ENCODE measurements around the gene PRCP.

PRCP gene

DNA sequence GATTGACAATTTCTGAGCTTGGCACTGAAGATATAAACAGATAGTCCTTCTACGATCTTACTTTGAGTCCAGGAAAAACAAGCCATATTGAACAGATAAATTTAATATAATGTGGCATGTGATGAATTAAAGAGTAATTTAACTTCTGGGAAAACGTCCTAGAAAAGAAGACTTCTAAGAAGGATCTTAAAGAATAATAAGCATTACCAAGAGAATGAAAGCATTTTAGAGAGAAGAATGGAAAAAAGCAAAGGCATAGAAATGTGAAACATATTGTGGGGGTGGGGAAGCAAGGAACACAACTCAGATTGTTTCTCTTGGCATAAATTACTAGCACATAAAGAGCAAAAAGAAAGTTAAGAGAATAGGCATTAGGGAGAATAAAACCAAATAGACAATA is 6.7 kb upstream of the PRCP start:
- no peak for DNase-seq

DNA sequence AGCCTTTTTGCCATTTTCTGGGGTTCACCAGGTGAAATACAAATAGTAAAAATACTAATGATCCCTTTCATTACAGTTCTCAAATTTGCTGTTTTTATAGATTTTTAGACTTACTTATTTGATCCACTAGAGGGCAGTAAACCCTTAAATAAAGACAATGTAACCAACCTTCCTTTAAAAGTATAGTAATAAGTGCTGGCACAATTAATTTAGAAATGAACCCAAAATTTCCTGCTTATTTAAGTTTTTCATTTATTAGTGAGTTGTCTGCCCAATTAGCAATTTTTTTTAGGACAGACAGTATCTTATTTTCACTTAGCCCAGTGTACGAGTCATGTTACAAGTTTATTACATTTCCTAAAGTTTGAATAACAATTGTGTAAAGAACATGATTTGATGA is 6.0 kb upstream of the PRCP start:
- DNase-seq = no peak

DNA sequence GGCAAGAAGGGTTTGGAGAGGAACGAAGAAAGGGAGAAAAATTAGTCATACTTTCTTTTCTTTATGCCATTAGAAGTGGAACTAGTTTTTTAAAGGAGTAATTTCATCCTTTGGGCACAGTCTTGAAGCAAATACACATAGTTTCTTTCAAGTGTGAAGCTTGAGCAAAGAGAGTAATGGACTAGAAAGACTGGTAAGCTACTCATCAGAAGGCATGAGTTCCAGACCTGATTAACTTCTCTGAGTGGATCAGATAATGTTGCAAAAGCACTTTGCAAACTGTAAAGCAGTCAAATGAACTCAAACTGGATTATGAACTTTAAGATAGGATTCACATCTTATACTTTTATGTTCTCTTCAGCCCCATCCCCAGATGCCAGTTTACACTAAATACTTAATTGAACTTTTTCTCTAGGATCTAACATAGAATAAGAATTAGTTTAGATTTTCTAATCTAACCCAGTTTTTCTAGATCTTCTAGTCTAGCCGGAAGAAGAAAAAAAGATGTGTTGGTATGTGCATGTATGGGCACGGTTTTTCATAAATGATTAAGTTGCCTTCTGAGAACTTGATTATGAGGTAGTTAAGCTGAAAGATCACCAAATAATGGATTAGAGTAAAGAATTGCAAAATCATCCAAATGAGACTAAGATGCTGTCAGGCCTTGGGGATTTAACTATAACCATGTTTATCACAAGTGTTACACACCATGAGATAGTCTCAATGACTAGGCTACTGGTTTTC is 3.8 kb upstream of the PRCP start:
- no peak for DNase-seq

- no peak for DNase-seq
These were observed 2.6 kb upstream of the PRCP start for GRCh38 chr11:82902880-82903279.

- no peak for DNase-seq
These were observed 1.8 kb upstream of the PRCP start for GRCh38 chr11:82901922-82902485.

GRCh38 chr11:82901165-82901921 is 1.1 kb upstream of the PRCP start, which contains the start of gene DDIAS:
TSS of gene DDIAS (plus strand) at chr11:82901736. CDS start at chr11:82914739, 13,003 bp downstream.
- peak; percentile 92 for DNase-seq

GRCh38 chr11:82899957-82900276 is 313 bp downstream of the PRCP start:
- no peak for DNase-seq

- no peak for DNase-seq
These were observed 927 bp downstream of the PRCP start for GRCh38 chr11:82899186-82899820.

DNA sequence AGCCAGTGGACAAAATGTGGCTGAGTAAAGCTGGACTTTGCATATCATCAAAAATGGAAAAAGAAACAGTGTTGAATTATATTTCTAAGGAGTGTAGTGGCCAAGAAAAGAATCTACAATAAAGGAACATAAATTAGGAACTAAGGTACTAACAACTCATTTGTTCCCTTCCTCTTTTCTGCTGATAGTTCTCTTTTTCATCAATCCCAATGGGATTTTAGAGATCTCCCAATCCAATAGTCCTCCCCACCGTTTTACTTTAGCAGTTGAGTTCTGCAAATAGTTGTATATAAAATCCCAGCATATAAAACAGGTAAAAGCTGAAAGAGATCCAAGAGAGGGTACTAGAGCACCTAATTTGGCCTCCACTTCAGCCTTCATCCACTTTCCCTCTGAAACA is 2.0 kb downstream of the PRCP start:
- DNase-seq = no peak

DNA sequence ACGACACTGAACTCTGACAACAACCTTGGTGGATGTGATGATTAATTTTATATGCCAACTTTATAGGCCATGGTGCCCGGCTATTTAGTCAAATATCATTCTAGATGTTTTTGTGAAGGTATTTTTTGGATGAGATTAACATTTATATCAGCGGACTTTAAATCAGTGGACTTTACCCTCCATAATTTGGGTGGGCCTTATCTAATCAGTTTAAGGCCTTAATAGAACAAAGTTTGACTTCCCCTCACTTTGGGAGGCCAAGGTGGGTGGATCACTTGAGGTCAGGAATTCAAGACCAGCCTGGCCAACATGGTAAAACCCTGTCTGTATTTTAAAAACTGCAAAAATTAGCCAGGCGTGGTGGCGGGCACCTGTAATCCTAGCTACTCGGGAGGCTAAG is 4.0 kb downstream of the PRCP start:
- DNase-seq = no peak

DNA sequence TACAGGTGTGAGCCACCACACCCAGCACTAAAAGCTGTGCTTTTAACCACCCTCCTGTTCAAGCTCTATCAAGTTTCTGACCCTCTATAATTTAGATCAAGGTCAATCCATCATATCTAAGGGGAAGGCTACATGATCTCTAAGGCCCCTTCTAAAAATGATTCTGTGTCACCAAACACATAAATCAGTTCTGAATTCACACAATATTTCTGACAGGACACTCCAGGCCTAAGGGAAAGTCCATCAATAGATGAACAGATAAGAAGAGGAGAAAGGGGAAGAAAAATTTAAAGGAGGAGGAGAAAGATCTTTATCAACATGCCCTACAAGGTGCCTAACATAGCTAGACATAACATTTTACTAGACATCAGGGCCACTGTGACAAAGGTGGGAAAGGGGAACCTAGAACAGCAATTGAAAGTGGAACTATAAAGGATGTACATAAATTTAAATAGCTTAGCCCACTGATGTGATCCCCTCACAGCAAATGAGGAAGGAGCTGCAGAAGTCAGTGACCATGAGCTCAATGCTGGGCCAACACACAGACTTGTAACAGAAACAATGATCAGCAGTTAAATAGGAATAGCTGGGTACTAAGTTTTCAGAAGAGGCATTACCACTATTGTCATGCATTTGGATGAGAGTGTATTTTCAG is 4.7 kb downstream of the PRCP start:
- no peak for DNase-seq

DNA sequence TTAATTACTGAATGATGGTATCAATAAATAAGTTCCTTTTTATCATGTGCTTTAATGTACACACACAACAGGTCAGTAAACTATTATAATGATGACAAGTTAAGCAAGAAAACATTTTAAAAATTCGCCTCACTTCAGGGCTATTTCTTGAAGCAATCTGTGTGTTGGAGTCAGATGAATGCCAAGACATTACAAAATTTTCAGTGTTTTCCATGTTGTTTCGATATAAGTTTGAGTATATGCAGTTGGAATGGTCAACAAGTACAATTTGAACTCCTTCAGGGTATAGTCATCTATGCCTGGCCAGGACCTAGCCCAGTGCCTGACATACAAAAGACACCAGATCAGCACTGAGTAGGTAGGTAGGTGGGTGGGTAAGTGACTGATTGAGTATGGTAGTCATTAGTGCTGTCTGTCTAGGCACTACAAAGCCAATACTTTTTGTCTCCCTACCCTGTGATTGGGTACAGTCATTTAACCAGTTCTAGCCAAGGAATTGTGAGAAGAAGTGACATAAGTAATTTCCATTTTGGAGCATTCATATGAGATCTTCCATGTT is 7.5 kb downstream of the PRCP start:
- no peak for DNase-seq

DNA sequence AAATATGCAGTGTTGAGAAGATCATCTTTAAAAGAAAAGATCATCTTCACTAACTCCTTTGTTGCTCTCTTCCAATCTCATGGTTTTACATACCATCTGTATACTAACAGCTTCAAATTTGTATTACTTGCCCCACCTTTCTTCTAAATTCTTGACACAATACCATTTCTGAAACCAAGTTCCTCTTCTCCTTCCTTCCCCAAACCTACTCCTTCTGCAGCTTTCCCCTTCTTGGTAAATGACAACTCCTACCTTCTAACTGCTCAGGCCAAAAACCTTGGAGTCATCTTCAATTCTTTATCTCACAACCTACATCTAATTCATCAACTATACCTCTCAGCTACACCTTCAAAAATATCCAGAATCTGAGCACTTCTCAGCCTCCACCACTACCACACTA is 9.3 kb downstream of the PRCP start:
- DNase-seq = no peak

GRCh38 chr11:82890002-82890341 is 10.3 kb downstream of the PRCP start:
- DNase-seq = no peak

DNA sequence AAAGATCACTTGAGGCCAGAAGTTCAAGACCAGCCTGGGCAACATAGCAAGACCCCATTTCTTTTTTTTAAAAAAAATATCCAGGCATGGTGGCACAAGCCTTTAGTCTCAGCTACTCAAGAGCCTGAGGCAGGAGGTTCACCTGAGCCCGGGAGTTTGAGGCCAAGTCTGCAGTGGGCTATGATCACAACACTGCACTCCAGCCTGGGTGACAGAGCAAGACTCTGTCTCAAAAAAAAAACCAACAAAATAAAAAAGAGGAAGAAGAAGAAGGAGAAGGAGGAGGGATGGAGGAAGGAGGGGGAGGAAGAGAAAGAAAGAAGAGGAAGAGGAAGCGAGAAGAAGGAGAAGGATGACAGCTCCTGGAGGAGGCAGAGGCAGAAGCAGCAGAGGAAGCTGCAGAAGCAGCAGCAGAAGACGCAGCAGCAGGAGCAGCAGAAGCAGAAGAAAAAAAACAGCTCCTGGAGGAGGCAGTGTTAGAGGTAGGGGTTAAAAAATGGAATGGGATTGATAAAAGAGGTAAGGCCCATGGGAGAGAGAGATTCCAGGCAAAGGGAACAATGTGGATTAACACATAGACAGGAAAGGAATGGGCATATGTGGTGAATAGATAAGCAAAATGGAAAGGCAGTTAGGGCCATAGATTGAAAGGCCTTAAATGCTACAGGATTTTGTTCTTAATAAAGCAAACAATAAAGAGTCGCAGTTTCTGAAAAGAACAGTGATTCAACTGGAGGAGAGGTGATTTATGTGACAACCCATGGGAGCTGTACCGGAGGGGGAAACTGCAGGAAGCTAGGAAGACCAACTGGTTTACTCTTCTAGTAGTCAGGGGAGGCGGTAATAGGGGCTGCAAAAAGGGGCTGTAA is 10.9 kb downstream of the PRCP start:
- no peak for DNase-seq

DNA sequence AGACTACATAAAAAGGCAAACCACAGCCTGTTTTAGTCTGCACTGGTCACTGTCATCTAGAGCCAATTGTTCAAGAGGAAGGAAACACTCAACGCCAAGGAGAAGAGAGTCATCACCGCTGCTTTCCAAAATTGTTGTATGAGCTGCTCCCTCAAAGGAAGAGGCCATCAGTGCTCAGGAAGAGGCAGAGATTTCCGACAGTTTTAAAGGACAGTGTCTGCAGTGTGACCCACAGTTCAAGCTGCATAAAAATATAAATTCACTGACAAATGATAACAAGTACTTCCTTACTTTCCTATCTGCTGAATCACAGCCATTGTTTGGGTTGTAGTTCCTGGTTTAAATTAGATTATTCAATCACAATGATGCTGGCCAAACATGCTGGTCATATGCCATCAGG is 16.4 kb downstream of the PRCP start:
- DNase-seq = no peak

DNA sequence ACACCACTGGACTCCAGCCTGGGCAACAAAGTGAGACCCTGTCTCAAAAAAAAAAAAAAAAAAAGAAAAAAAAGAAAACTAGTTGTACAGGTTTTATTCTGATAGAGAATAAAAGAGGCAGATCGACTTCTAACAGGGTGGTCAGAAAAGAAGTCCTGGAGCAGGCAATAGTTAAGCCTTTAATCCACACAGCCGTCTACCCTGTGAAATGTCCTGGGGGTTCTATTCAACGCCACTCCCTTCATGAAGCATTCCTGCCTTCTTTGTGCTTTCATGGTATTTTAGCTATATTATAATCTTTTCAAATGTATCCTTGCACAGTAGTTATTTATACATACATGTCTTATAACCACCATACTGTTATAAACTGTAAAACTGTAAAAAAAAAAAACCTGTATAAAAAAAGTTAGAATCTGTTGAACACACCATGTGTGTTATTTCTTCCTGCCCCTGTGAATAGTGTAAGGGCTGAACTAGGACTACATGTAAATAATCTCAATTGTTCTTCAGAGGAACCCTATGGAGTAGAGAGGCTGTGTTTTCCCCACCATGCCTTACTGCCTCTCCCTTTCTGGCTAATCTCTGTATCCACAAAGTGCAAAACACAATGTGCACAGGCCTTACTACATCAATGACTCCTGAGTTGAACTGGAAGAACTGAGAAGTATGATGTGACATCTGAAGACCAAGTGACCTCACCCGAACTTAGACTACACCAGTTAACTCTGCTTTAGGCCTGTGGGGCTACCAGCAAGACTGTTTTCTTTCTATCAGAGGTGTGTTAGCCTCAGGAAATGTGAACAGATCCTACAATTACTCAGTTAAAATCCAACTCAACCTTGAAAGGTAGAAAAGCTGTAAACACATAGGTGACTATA is 25.3 kb downstream of the PRCP start:
- no peak for DNase-seq

GRCh38 chr11:82873919-82874333 is 26.3 kb downstream of the PRCP start:
- no peak for DNase-seq

- DNase-seq = no peak
These were observed 27.7 kb downstream of the PRCP start for GRCh38 chr11:82872377-82873150.

GRCh38 chr11:82871646-82872045 is 28.6 kb downstream of the PRCP start:
- no peak for DNase-seq
